EL (cell line): ENCODE data around the gene LYST.
A peak's percentile ranks its signal among the peaks of the same experiment; 100 is the strongest.
"Not testable (repeated sequence)": the region's sequence is repeated elsewhere in the genome, so short reads cannot be mapped to it uniquely, and the experiment has no call there.

ENCODE experiments used
- DNase-seq: peaks from one replicate; pipeline ENCODE4 v3.0.0-alpha.2; 2016

LYST gene

GRCh38 chr1:235866205-235866912 lies at the start of gene LYST:
TSS of gene LYST (minus strand) at chr1:235866906. CDS start at chr1:235830417, 36,489 bp downstream.
- DNase-seq = peak; percentile 61

- not testable (repeated sequence) for DNase-seq
These were observed 48.8 kb upstream of the LYST start for GRCh38 chr1:235915489-235915888.

GRCh38 chr1:235913311-235913710 lies 46.6 kb upstream of the LYST start:
- DNase-seq = peak; percentile 84

- DNase-seq = no peak
These were observed 45.2 kb upstream of the LYST start for GRCh38 chr1:235911876-235912275.

GRCh38 chr1:235911300-235911662 lies 44.6 kb upstream of the LYST start:
- DNase-seq = no peak

GRCh38 chr1:235910357-235911299 lies 43.9 kb upstream of the LYST start:
- peak; percentile 97 for DNase-seq

GRCh38 chr1:235908742-235909520 lies 42.2 kb upstream of the LYST start:
- DNase-seq = peak; percentile 89

GRCh38 chr1:235907897-235908240 lies 41.2 kb upstream of the LYST start:
- no peak for DNase-seq

GRCh38 chr1:235907187-235907896 lies 40.6 kb upstream of the LYST start:
- DNase-seq = no peak

- no peak for DNase-seq
These were observed 39.7 kb upstream of the LYST start for GRCh38 chr1:235906436-235906835.

GRCh38 chr1:235903809-235904208 lies 37.1 kb upstream of the LYST start:
- DNase-seq = not testable (repeated sequence)

GRCh38 chr1:235902677-235903542 lies 36.2 kb upstream of the LYST start:
- DNase-seq = peak; percentile 90

GRCh38 chr1:235901461-235901860 lies 34.8 kb upstream of the LYST start:
- peak; percentile 91 for DNase-seq

GRCh38 chr1:235898126-235898525 lies 31.4 kb upstream of the LYST start:
- DNase-seq = peak; percentile 67

GRCh38 chr1:235893840-235894239 lies 27.1 kb upstream of the LYST start:
- DNase-seq = no peak

GRCh38 chr1:235892734-235893413 lies 26.2 kb upstream of the LYST start:
- no peak for DNase-seq

GRCh38 chr1:235892202-235892601 lies 25.5 kb upstream of the LYST start:
- DNase-seq = no peak

GRCh38 chr1:235888119-235888643 lies 21.5 kb upstream of the LYST start:
- DNase-seq = no peak

- DNase-seq = no peak
These were observed 21.0 kb upstream of the LYST start for GRCh38 chr1:235887676-235888075.

- no peak for DNase-seq
These were observed 19.1 kb upstream of the LYST start for GRCh38 chr1:235885655-235886262.
